Type B pancreatic cell (in vitro differentiated cells): ENCODE data around the gene CARMIL3. TPM values are rescaled to one million over a fixed set of nuclear protein-coding genes. Genes with fewer than 3 reads are reported as not detected.

Experiments used
- DNase-seq: peaks from one replicate; pipeline ENCODE4 v3.0.0; 2021; ENCODE audit warnings: mixed read lengths; ENCODE audit not compliant: unreplicated experiment; ENCODE audit errors: extremely low spot score
- H3K27ac Mint-ChIP-seq: 2 replicates; pipeline ENCODE4 v1.8.0; 2021; ENCODE audit warnings: mild to moderate bottlenecking, mixed read lengths
- H3K27me3 Mint-ChIP-seq: 2 replicates; pipeline ENCODE4 v1.8.0; 2021; ENCODE audit warnings: mixed read lengths
- H3K36me3 Mint-ChIP-seq: 2 replicates; pipeline ENCODE4 v1.8.0; 2021; ENCODE audit warnings: mixed read lengths
- H3K4me1 Mint-ChIP-seq: one replicate; pipeline ENCODE4 v1.8.0; 2021; ENCODE audit warnings: mixed read lengths; ENCODE audit not compliant: unreplicated experiment
- H3K4me3 Mint-ChIP-seq: 2 replicates; pipeline ENCODE4 v1.8.0; 2021; ENCODE audit warnings: mild to moderate bottlenecking, mixed read lengths
- H3K9me3 Mint-ChIP-seq: 2 replicates; pipeline ENCODE4 v1.8.0; 2021; ENCODE audit warnings: mixed read lengths
- total RNA-seq: library from RNA; stranded (reverse); gene quantifications from 2 replicates; pipeline ENCODE4 v1.2.1, GENCODE V29; 2021; ENCODE audit warnings: low replicate concordance
- TF ChIP-seq, protein P1 (sequence below): fragments of 200-600 bp; sonication (generic); conservative IDR thresholded peaks from 2 replicates; pipeline ENCODE4 v1.5.0; 2021; ENCODE audit warnings: antibody characterized with exemption, mild to moderate bottlenecking

The CARMIL3 gene
- total RNA-seq, 1 donor from 2014 or later: 2.8 TPM

DNA sequence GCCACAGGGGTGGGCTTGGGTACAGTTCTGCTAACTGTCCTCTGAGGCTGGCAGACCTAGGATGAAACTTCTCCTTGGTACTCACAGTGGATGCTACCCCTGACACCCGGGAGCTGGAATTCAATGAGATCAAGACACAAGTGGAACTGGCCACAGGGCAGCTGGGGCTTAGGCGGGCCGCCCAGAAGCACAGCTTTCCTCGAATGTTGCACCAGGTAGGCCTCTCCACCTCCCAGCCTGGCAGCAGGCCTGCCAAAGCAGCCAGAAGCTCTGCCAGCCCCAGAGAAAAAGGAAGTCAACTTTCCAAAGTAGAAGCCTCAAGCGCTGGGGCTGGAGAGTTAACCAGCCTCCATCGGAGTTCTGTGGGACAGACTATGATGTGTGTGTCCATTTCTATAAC, 65.4 kb downstream of the CARMIL3 start:
- Mint-ChIP-seq H3K27me3 (no peaks in the 10 kb centered on the region), H3K4me3 (peak overlapping the region; percentile 99), H3K36me3 (peaks cover 22% of the 10 kb centered on the region), H3K9me3 (no peaks in the 10 kb centered on the region), H3K4me1 (peaks cover 18% of the 10 kb centered on the region), H3K27ac (no peak overlapping the region)
- TF ChIP-seq, protein P1, sequence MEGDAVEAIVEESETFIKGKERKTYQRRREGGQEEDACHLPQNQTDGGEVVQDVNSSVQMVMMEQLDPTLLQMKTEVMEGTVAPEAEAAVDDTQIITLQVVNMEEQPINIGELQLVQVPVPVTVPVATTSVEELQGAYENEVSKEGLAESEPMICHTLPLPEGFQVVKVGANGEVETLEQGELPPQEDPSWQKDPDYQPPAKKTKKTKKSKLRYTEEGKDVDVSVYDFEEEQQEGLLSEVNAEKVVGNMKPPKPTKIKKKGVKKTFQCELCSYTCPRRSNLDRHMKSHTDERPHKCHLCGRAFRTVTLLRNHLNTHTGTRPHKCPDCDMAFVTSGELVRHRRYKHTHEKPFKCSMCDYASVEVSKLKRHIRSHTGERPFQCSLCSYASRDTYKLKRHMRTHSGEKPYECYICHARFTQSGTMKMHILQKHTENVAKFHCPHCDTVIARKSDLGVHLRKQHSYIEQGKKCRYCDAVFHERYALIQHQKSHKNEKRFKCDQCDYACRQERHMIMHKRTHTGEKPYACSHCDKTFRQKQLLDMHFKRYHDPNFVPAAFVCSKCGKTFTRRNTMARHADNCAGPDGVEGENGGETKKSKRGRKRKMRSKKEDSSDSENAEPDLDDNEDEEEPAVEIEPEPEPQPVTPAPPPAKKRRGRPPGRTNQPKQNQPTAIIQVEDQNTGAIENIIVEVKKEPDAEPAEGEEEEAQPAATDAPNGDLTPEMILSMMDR: no peak
- DNase-seq: no peak

Other genes starting within 250 kb of the CARMIL3 start
- gene DHRS4, start 98.2 kb upstream of the CARMIL3 start, total RNA-seq: 18.8 and 19.7 TPM in 2 replicates
- 16.0 and 18.0 TPM in 2 replicates for gene DHRS4L2, start 63.1 kb upstream of the CARMIL3 start, total RNA-seq
- gene CPNE6, start 19.6 kb downstream of the CARMIL3 start, total RNA-seq: not detected in 2 replicates
- gene PCK2, start 42.3 kb downstream of the CARMIL3 start, total RNA-seq: 35.0 and 40.9 TPM in 2 replicates
- gene DCAF11, start 62.8 kb downstream of the CARMIL3 start, total RNA-seq: 65.0 and 78.3 TPM in 2 replicates
- gene NRL, start 62.9 kb downstream of the CARMIL3 start, total RNA-seq: 1.3 and 1.8 TPM in 2 replicates
- 0.26 and 0.53 TPM in 2 replicates for gene FITM1, start 78.7 kb downstream of the CARMIL3 start, total RNA-seq
- 142 and 177 TPM in 2 replicates for gene PSME1, start 84.2 kb downstream of the CARMIL3 start, total RNA-seq
- 16.2 and 25.9 TPM in 2 replicates for gene EMC9, start 89.6 kb downstream of the CARMIL3 start, total RNA-seq
- 134 and 155 TPM in 2 replicates for gene PSME2, start 94.6 kb downstream of the CARMIL3 start, total RNA-seq
- 68.6 and 78.4 TPM in 2 replicates for gene RNF31, start 95.5 kb downstream of the CARMIL3 start, total RNA-seq
- gene IRF9, start 109.3 kb downstream of the CARMIL3 start, total RNA-seq: 60.0 and 63.4 TPM in 2 replicates
- gene REC8, start 120.1 kb downstream of the CARMIL3 start, total RNA-seq: 84.2 and 221 TPM in 2 replicates
- 49.0 and 67.1 TPM in 2 replicates for gene IPO4, start 136.8 kb downstream of the CARMIL3 start, total RNA-seq
- gene TM9SF1, start 143.4 kb downstream of the CARMIL3 start, total RNA-seq: 50.5 and 60.7 TPM in 2 replicates
- 0.48 and 0.53 TPM in 2 replicates for gene TSSK4, start 153.7 kb downstream of the CARMIL3 start, total RNA-seq
- gene CHMP4A, start 161.5 kb downstream of the CARMIL3 start, total RNA-seq: 44.3 and 47.3 TPM in 2 replicates
- 16.9 and 22.6 TPM in 2 replicates for gene MDP1, start 164.1 kb downstream of the CARMIL3 start, total RNA-seq
- 158 and 161 TPM in 2 replicates for gene NEDD8, start 180.4 kb downstream of the CARMIL3 start, total RNA-seq
- gene GMPR2, start 180.9 kb downstream of the CARMIL3 start, total RNA-seq: 53.6 and 66.6 TPM in 2 replicates
- gene TINF2, start 190.6 kb downstream of the CARMIL3 start, total RNA-seq: 41.0 and 58.6 TPM in 2 replicates
- gene TGM1, start 211.2 kb downstream of the CARMIL3 start, total RNA-seq: 10.1 and 16.6 TPM in 2 replicates
- gene RABGGTA, start 219.6 kb downstream of the CARMIL3 start, total RNA-seq: 31.1 and 39.2 TPM in 2 replicates
- gene DHRS1, start 247.8 kb downstream of the CARMIL3 start, total RNA-seq: 31.4 and 32.9 TPM in 2 replicates
- gene NOP9, start 247.8 kb downstream of the CARMIL3 start, total RNA-seq: 26.2 and 33.9 TPM in 2 replicates